H1 (cell line): ENCODE results near the gene TMEM51. TPM values are rescaled to one million over a fixed set of nuclear protein-coding genes. Genes with fewer than 3 reads are reported as not detected.

Experiments
- CTCF ChIA-PET: fragments of 300-600 bp; sonication (Branson Sonifier 250); formaldehyde crosslinking; loops from one replicate; lab custom pipeline; 2021; ENCODE audit not compliant: partially characterized antibody; lab: Charles Lee
- POLR2A ChIA-PET: fragments of 300-600 bp; sonication (Branson Sonifier 250); formaldehyde crosslinking; loops from one replicate; lab custom pipeline; 2021; ENCODE audit warnings: inconsistent platforms; ENCODE audit not compliant: partially characterized antibody; lab: Charles Lee
- DNase-seq, 2 experiments: peaks; one replicate each; pipeline versions ENCODE4 v3.0.0 to v3.0.0-alpha.2; 2010 to 2022; ENCODE audit warnings: low spot score in 2 of 2, low read depth in 1 of 2, mixed read lengths in 1 of 2
- FAIRE-seq: peaks from 2 replicates; lab custom pipeline; 2011; peaks lifted over from hg19 to GRCh38; lab: Jason Lieb, UNC
- H2AFZ ChIP-seq: 2 replicates; pipeline ENCODE4 v1.8.1; 2012; ENCODE audit warnings: low read length, inconsistent platforms
- H2AK5ac ChIP-seq: 2 replicates; pipeline ENCODE4 v1.6.1; 2013; ENCODE audit warnings: low read depth, low read length
- H2BK120ac ChIP-seq: replicated peaks from 2 replicates; pipeline ENCODE3; 2013; ENCODE audit warnings: low read depth, low read length, inconsistent platforms
- H2BK12ac ChIP-seq: 2 replicates; pipeline ENCODE4 v1.6.1; 2013; ENCODE audit warnings: low read depth, low read length
- H2BK15ac ChIP-seq: 2 replicates; pipeline ENCODE4 v1.6.1; 2013; ENCODE audit warnings: low read length
- H2BK20ac ChIP-seq: 2 replicates; pipeline ENCODE4 v1.6.1; 2013; ENCODE audit warnings: low read length
- H2BK5ac ChIP-seq: 2 replicates; pipeline ENCODE4 v1.6.1; 2013; ENCODE audit warnings: low read depth, low read length
- H3K14ac ChIP-seq: 2 replicates; pipeline ENCODE4 v1.6.1; 2013; ENCODE audit warnings: inconsistent platforms; ENCODE audit not compliant: insufficient read length
- H3K18ac ChIP-seq: 2 replicates; pipeline ENCODE4 v1.6.1; 2013; ENCODE audit warnings: low read length; ENCODE audit errors: extremely low read depth
- H3K23ac ChIP-seq: 2 replicates; pipeline ENCODE4 v1.6.1; 2013; ENCODE audit warnings: inconsistent platforms; ENCODE audit not compliant: insufficient read length
- H3K23me2 ChIP-seq: 2 replicates; pipeline ENCODE4 v1.6.1; 2013; ENCODE audit warnings: low read depth, low read length
- H3K27ac ChIP-seq: 2 replicates; pipeline ENCODE4 v1.6.1; 2011; ENCODE audit warnings: low read depth, low read length, inconsistent platforms
- H3K27me3 ChIP-seq, 4 experiments: replicated peaks in 1 of 4; 1 replicate in 1 of 4; 2 replicates in 3 of 4; pipeline versions ENCODE4 v1.6.1 to v1.8.1; 2011 to 2013; ENCODE audit warnings: low read length in 3 of 4, mild to moderate bottlenecking in 3 of 4, inconsistent platforms in 2 of 4, mixed read lengths in 2 of 4, moderate library complexity in 1 of 4; ENCODE audit not compliant: control insufficient read depth in 3 of 4, insufficient read depth in 3 of 4; ENCODE audit errors: extremely low read depth in 1 of 4
- H3K36me3 ChIP-seq, 4 experiments: 2 replicates each; pipeline versions ENCODE4 v1.6.1 to v1.8.1; 2011 to 2013; ENCODE audit warnings: mild to moderate bottlenecking in 4 of 4, low read length in 3 of 4, moderate library complexity in 2 of 4, control low read depth in 1 of 4, inconsistent platforms in 1 of 4; ENCODE audit not compliant: insufficient read depth in 4 of 4, control insufficient read depth in 2 of 4
- H3K4ac ChIP-seq: replicated peaks from 2 replicates; pipeline ENCODE3; 2013; ENCODE audit warnings: low read length, low read depth, mixed read lengths, inconsistent platforms; ENCODE audit not compliant: insufficient read length
- H3K4me1 ChIP-seq, 4 experiments: replicated peaks in 1 of 4; 1 replicate in 1 of 4; 2 replicates in 3 of 4; pipeline versions ENCODE4 v1.6.1 to v1.8.1; 2011 to 2013; ENCODE audit warnings: low read length in 3 of 4, inconsistent platforms in 2 of 4, mixed read lengths in 1 of 4; ENCODE audit not compliant: insufficient read depth in 4 of 4, control insufficient read depth in 3 of 4
- H3K4me2 ChIP-seq, 2 experiments: 2 replicates each; pipeline versions ENCODE4 v1.6.1 to v1.8.1; 2011 to 2013; ENCODE audit warnings: low read depth in 2 of 2, low read length in 2 of 2, control low read depth in 1 of 2, inconsistent platforms in 1 of 2, mild to moderate bottlenecking in 1 of 2; ENCODE audit not compliant: insufficient read depth in 1 of 2
- H3K4me3 ChIP-seq, 4 experiments: fragments of 200-600, 300-600 bp in 1 of 4; sonication (generic), shearing (Covaris generic), sonication (Bioruptor Twin) in 1 of 4; 2 replicates each; pipeline versions ENCODE4 v1.5.1 to v1.8.1; 2011 to 2016; ENCODE audit warnings: low read length in 4 of 4, low read depth in 3 of 4, control low read depth in 2 of 4, inconsistent platforms in 2 of 4, mild to moderate bottlenecking in 2 of 4, mixed read lengths in 1 of 4, moderate library complexity in 1 of 4; ENCODE audit not compliant: insufficient read depth in 2 of 4; ENCODE audit errors: extremely low read depth in 1 of 4
- H3K56ac ChIP-seq: replicated peaks from 2 replicates; pipeline ENCODE3; 2013; ENCODE audit warnings: low read depth, mild to moderate bottlenecking, mixed read lengths, low read length, inconsistent platforms; ENCODE audit not compliant: insufficient read length
- H3K79me1 ChIP-seq: 2 replicates; pipeline ENCODE4 v1.6.1; 2013; ENCODE audit warnings: low read depth, low read length, control low read depth
- H3K79me2 ChIP-seq, 2 experiments: 2 replicates each; pipeline versions ENCODE4 v1.6.1 to v1.8.1; 2012 to 2013; ENCODE audit warnings: low read length in 2 of 2, mild to moderate bottlenecking in 2 of 2, inconsistent platforms in 1 of 2; ENCODE audit not compliant: insufficient read depth in 2 of 2, control insufficient read depth in 1 of 2
- H3K9ac ChIP-seq, 4 experiments: replicated peaks in 1 of 4; 1 replicate in 1 of 4; 2 replicates in 3 of 4; pipeline versions ENCODE4 v1.6.1 to v1.8.1; 2011 to 2013; ENCODE audit warnings: low read depth in 3 of 4, low read length in 3 of 4, control low read depth in 2 of 4, mild to moderate bottlenecking in 2 of 4, moderate library complexity in 2 of 4, inconsistent platforms in 1 of 4; ENCODE audit errors: extremely low read depth in 1 of 4
- H3K9me3 ChIP-seq, 2 experiments: 2 replicates each; pipeline versions ENCODE4 v1.6.1 to v1.8.1; 2012 to 2013; ENCODE audit warnings: mild to moderate bottlenecking in 2 of 2, moderate library complexity in 2 of 2, control low read depth in 1 of 2, inconsistent platforms in 1 of 2, low read depth in 1 of 2, low read length in 1 of 2, mixed read lengths in 1 of 2; ENCODE audit not compliant: insufficient read depth in 2 of 2
- H4K20me1 ChIP-seq, 2 experiments: replicated peaks in 1 of 2; 2 replicates each; pipeline versions ENCODE3 to v1.8.1; 2011 to 2013; ENCODE audit warnings: inconsistent platforms in 2 of 2, low read length in 2 of 2, mild to moderate bottlenecking in 1 of 2; ENCODE audit not compliant: insufficient read depth in 2 of 2, control insufficient read depth in 1 of 2
- H4K5ac ChIP-seq: 2 replicates; pipeline ENCODE4 v1.6.1; 2013; ENCODE audit warnings: low read length, low read depth, mixed read lengths, inconsistent platforms; ENCODE audit not compliant: insufficient read length
- H4K8ac ChIP-seq: 2 replicates; pipeline ENCODE4 v1.8.0; 2013; ENCODE audit warnings: mild to moderate bottlenecking, moderate library complexity, low read length, inconsistent platforms; ENCODE audit not compliant: insufficient read depth; ENCODE audit errors: extremely low read depth
- H4K91ac ChIP-seq: replicated peaks from 2 replicates; pipeline ENCODE3; 2013; ENCODE audit warnings: low read length, mixed read lengths, inconsistent platforms; ENCODE audit not compliant: insufficient read length
- ASH2L ChIP-seq: fragments of 200-600, 300-600 bp; sonication (generic); IDR thresholded peaks from one replicate; pipeline ENCODE4 v1.7.1; 2017; ENCODE audit warnings: low read length
- CBX8 ChIP-seq: fragments of 300-800, 300-1000 bp; sonication (generic); IDR thresholded peaks from 2 replicates; pipeline ENCODE4 v1.7.1; 2016; ENCODE audit warnings: low read depth, low read length, borderline replicate concordance
- HDAC6 ChIP-seq: IDR thresholded peaks from one replicate; pipeline ENCODE4 v1.7.1; 2012; ENCODE audit warnings: low read depth, mild to moderate bottlenecking, inconsistent platforms, low read length, moderate library complexity
- KDM4A ChIP-seq: IDR thresholded peaks from one replicate; pipeline ENCODE4 v1.7.1; 2012; ENCODE audit warnings: low read depth, mild to moderate bottlenecking, moderate library complexity, low read length, inconsistent platforms; ENCODE audit not compliant: severe bottlenecking
- NANOG ChIP-seq: IDR thresholded peaks from 2 replicates; pipeline ENCODE4 v1.6.1; 2011; ENCODE audit warnings: low read length, low read depth, mild to moderate bottlenecking, inconsistent platforms; ENCODE audit not compliant: insufficient read depth, poor library complexity, severe bottlenecking
- SIRT6 ChIP-seq: IDR thresholded peaks from one replicate; pipeline ENCODE4 v1.7.1; 2012; ENCODE audit warnings: low read length, inconsistent platforms
- YY1 ChIP-seq: IDR thresholded peaks from 2 replicates; pipeline ENCODE4 v1.6.1; 2011; ENCODE audit warnings: low read depth, mild to moderate bottlenecking, low read length
- WGBS, 2 experiments: shearing (Covaris generic) in 1 of 2; methylation state at CpG; one replicate each; pipeline versions ENCODE4 v1.1.6 to v1.1.7; 2013 to 2015; ENCODE audit warnings: low lambda C conversion rate in 2 of 2, mixed read lengths in 2 of 2, inconsistent platforms in 1 of 2, low coverage in 1 of 2, missing lambda C conversion rate in 1 of 2; ENCODE audit not compliant: insufficient replicate concordance in 2 of 2, insufficient coverage in 1 of 2, insufficient read length in 1 of 2; ENCODE audit errors: extremely low coverage in 1 of 2, missing lambda C conversion rate in 1 of 2; 5-methylcytosine and 5-hydroxymethylcytosine counted together
- polyA plus RNA-seq, 7 experiments: library from polyadenylated mRNA; depleted of rRNA in 3 of 7; stranded (reverse) in 5 of 7; unstranded in 2 of 7; fragments of >200 nt in 5 of 7; fragments of 200-250 nt in 2 of 7; gene quantifications; 1 replicate in 5 of 7; 2 replicates in 1 of 7; 4 replicates in 1 of 7; pipeline versions ENCODE4 v1.2.1 to v1.2.3, GENCODE V29; 2011 to 2013; ENCODE audit warnings: missing spikeins in 2 of 7, mixed read lengths in 2 of 7
- total RNA-seq: library from RNA; stranded (reverse); fragmentation: NEBNext Ultra II Directional; extraction: Animal tissue kit (Norgen Biotek cat#: 25700); gene quantifications from 2 replicates; pipeline ENCODE4 v1.2.1, GENCODE V29; 2021
- TF ChIP-seq, protein P1 (sequence below), 3 experiments: IDR thresholded peaks; 1 replicate in 2 of 3; 2 replicates in 1 of 3; pipeline versions ENCODE4 v1.5.1 to v1.6.1; 2011; ENCODE audit warnings: low read length in 3 of 3, mild to moderate bottlenecking in 3 of 3, inconsistent platforms in 2 of 3, low read depth in 1 of 3, moderate library complexity in 1 of 3; ENCODE audit not compliant: insufficient read depth in 1 of 3; ENCODE audit errors: control extremely low read depth in 1 of 3

Gene TMEM51
- total and polyA plus RNA-seq, 2 of the 8 experiments (the other 6 are each of a cell fraction or from before 2014, with no cell fraction given) = 9.9 to 10.7 TPM

DNA sequence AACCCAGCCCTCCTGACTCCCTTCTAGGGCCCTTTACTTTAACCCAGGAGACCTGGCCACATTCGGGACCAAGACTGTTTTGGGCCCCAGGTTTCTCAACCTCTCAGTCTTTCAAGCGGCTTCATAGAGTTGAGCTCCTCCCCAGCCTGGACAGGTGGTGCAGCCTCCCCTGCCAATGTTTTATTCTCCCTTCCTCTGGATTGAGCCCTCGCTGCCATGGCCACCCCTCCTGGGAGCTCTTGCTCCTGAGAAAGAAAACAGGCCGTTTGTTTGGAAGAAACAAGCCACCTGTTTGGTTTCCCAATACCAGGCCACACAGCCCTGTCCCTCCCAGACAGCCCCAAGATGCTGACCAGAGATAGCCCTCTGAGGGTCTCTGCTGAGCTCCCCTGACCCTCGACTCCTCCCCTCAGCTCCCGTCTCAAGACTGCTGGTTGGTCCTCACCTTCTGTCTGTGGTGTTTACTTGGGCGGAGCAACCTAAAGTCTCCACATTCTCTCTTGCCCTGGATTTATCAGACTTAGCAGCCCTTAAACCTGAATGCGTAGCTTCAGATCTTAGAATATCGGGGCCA is 3.3 kb downstream of the TMEM51 start:
- Histone ChIP-seq H3K4me2 (0 out of 4 replicates have a peak overlapping the region, but pooled peaks of 1 of the 2 experiments have one; percentile 4), H3K79me2 (peaks cover 0 to 38% of the 10 kb centered on the region in 2 experiments; a peak in 3 of 4 replicates), H3K4me1 (peaks cover 3 to 15% (median 11%) of the 10 kb centered on the region in 4 experiments), H2BK20ac (no peak overlapping the region), H4K20me1 (peaks cover 11% of the 10 kb centered on the region in 2 experiments), H3K9ac (no peak overlapping the region), H3K14ac (no peak overlapping the region), H2AFZ (no peak overlapping the region), H4K91ac (no peak overlapping the region), H2AK5ac (no peak overlapping the region), H2BK120ac (no peak overlapping the region), H2BK15ac (no peak overlapping the region), H3K23ac (no peak overlapping the region), H3K27ac (no peak overlapping the region), H3K4me3 (no peak overlapping the region), H3K56ac (no peak overlapping the region), H4K8ac (no peak overlapping the region), H4K5ac (no peak overlapping the region), H3K36me3 (no peaks in the 10 kb centered on the region), H3K18ac (no peak overlapping the region), H3K4ac (no peak overlapping the region), H3K27me3 (peaks cover 0 to 11% (median 5%) of the 10 kb centered on the region in 4 experiments; a peak in 5 of 7 replicates), H3K23me2 (peaks cover 14% of the 10 kb centered on the region; the same call in 1 of the 2 replicates), H3K79me1 (peaks cover 5% of the 10 kb centered on the region; the same call in 1 of the 2 replicates), H2BK5ac (no peak overlapping the region), H2BK12ac (no peak overlapping the region), H3K9me3 (no peaks in the 10 kb centered on the region)
- DNase-seq (no peak), FAIRE-seq (no peak)
- CTCF ChIA-PET = interaction anchor here (0.5 to 2.1 kb wide), 11 partner anchors 8 to 213 kb away, joined by 3 to 10 read pairs (median 4); no protein-coding TSS in a partner anchor
- 83% methylated on average over 9 of the region's 9 CpGs; no CpG with 5 or more reads in 1 of the 2 experiments for WGBS, 2 experiments
- TF ChIP-seq, protein P1, sequence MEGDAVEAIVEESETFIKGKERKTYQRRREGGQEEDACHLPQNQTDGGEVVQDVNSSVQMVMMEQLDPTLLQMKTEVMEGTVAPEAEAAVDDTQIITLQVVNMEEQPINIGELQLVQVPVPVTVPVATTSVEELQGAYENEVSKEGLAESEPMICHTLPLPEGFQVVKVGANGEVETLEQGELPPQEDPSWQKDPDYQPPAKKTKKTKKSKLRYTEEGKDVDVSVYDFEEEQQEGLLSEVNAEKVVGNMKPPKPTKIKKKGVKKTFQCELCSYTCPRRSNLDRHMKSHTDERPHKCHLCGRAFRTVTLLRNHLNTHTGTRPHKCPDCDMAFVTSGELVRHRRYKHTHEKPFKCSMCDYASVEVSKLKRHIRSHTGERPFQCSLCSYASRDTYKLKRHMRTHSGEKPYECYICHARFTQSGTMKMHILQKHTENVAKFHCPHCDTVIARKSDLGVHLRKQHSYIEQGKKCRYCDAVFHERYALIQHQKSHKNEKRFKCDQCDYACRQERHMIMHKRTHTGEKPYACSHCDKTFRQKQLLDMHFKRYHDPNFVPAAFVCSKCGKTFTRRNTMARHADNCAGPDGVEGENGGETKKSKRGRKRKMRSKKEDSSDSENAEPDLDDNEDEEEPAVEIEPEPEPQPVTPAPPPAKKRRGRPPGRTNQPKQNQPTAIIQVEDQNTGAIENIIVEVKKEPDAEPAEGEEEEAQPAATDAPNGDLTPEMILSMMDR (IDR thresholded peaks at IDR 0.05; ENCODE audit: control extremely low read depth in 1 of 3, insufficient read depth in 1 of 3, low read depth in 1 of 3, low read length in 3 of 3) = no peak
- TF ChIP-seq KDM4A (no peak), CBX8 (no peak), NANOG (no peak), HDAC6 (no peak), YY1 (no peak), SIRT6 (no peak), ASH2L (no peak)
- POLR2A ChIA-PET = interaction anchor here (0.8 kb wide), 1 partner anchor 12 kb away, joined by 3 read pairs; no protein-coding TSS in a partner anchor
